HG03460 (cell line): ENCODE data around the gene PAEP.

Experiments
- ATAC-seq: cut with Tn5 transposase; IDR thresholded peaks from one replicate; pipeline ENCODE4 v1.9.1; 2021; ENCODE audit not compliant: unreplicated experiment

PAEP gene

DNA sequence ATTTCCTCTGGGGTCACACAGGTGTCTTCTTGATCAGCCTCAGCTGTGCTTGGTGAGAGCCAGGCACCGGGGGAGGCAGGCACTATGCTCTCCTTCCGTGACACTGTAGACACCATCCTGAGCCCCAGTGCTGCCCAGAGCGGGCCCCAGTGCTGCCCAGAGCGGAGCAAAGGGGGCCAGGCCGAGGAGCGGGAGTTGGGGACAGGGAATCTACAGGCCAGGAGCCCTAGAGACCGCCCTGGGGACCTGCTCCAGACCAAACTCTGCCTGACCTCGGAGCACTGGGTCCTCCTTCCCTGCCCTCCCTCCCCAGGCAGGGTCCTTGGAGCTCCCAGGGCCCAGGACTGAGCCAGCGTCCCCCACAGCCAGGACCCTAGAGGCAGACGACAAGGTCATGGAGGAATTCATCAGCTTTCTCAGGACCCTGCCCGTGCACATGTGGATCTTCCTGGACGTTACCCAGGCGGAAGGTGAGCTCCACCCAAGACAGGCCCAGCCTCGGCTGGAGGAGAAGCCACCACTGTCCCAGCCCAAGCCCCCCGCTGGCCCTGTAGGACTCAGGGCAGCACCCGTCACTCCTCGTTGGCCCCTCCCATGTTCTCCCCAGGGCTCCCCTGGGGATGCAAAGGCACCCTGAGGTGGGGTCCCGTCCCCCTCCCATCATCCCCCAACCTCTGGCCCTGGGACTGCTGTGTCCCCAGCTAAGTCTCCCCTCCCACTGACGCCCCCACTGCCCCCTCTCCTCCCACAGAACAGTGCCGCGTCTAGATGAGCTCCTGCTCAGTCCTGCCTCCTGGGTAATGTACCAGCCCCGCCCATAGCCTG is 30.2 kb downstream of the PAEP start:
- no peak for ATAC-seq

DNA sequence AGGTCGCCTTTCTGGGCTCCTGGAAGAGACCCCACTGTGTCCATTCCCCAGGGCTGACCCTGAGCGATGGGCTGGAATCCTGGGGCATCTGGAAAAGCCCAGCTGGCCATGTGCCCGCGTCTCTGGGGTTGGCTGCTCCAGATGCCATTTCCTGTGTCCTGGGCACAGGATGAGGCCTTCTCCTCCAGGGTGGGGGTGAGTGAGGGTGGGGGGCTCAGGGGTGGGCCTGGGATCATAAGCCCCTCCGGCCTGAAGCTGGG is 30.7 kb downstream of the PAEP start:
- no peak for ATAC-seq

DNA sequence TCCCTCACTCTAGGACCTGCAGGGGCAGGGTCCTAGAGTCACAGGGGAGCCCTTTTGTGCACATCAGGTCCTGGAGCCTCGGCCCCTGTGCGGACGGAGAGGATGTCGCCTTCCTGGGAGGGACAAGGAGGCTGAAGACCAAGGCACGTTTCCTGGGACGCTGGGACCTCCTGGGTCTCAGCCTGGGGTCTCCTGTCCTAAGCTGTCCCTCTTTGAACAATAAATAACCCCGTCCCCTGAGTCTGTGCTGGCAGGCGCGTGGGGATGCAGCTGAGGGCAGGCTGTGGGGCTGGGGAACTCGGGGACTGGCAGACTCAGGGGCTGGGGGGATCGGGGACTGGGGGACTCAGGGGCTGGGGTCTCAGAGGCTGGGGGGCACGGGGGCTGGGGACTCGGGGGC is 31.1 kb downstream of the PAEP start:
- no peak for ATAC-seq

DNA sequence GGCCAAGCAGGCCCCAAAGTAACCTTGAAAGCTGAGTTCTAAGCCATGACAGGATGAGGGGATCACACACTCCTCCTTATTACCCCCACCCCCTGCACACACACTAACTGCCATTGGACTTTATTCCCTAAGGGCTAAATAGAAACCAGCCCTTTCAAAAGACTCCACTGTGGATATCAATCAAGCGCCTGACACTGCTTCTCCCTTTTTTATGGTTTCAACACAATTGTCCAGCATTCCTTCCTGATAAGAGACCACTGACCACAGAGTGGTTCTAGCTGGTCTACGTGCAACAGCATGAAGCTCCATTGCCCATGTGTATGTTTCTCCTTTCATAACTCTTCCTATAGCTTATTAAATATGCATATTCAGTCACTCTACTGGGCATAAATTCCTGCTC is 34.7 kb downstream of the PAEP start:
- ATAC-seq = no peak

DNA sequence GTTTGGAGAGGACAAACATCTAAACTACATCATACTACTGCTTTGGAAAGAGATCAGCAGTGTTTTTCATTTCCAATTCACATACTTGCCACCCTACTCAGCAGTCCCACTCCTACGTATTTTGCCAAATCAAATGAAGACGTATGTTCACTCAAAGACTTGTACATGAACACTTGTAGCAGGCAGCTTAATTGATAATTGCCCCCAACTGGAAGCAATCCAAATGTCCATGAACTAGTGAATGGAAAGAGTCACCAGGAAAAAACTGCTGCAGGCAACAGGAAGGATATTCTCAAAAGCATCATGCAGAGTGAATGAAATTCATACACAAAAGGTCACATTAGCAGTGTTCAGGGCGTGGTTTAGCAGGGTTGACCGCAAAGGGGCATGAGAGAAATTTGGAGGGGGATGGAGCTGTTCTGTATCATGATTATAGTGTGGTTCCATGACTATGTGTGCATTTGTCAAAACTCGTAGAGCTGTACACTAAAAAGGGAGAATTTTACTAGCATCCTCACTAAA is 38.8 kb downstream of the PAEP start:
- no peak for ATAC-seq

DNA sequence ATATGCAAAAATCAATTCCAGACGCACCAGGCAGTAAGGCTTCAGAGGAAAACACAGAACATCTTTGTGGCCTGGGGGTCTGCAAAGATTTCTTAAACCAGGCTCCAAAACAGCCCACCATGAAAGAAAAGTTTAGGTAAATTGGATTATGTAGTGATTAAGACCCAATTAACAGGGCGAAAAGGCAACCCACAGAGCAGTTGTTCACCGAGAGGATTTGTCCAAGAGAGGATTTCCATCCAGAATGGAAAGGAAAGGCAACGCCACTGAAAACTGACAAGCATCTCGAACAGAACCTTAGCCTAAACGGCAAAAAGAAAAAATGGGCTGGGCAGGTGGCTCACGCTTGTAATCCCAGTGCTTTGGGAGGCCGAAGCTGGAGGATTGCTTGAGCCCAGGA is 40.4 kb downstream of the PAEP start:
- no peak for ATAC-seq

DNA sequence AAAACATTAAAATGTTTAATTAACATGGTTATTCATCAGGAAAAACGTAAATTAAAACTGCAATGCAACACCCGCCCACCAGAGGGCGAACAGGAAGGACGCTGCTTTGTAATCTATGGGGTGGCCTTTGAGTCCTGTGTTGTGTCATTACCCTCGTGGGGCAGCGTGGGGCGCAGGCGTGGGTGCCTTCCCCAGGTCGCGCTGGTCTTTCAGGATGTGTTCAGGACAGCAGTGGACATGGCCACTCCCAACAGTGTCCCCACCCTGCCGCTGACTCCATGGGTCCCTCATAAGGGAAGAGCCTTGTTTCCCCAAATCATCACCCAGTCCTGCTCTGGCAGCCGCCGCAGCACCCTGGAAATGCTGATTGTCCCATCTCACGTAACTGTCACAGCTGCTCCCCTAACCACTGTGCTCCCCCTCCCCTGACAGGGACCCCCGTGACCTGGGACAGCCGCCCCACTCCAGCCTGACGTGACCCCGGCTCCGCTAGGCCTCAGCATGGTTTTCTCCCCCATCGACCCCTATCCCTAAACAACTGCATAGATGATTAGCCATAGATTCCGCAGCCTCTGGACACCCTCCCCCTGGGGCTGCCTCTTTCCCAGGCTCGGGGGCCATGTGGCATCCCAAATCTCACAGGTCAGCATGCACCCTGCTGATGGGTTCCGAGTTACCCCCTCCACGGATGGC is 41.4 kb downstream of the PAEP start:
- ATAC-seq = no peak

DNA sequence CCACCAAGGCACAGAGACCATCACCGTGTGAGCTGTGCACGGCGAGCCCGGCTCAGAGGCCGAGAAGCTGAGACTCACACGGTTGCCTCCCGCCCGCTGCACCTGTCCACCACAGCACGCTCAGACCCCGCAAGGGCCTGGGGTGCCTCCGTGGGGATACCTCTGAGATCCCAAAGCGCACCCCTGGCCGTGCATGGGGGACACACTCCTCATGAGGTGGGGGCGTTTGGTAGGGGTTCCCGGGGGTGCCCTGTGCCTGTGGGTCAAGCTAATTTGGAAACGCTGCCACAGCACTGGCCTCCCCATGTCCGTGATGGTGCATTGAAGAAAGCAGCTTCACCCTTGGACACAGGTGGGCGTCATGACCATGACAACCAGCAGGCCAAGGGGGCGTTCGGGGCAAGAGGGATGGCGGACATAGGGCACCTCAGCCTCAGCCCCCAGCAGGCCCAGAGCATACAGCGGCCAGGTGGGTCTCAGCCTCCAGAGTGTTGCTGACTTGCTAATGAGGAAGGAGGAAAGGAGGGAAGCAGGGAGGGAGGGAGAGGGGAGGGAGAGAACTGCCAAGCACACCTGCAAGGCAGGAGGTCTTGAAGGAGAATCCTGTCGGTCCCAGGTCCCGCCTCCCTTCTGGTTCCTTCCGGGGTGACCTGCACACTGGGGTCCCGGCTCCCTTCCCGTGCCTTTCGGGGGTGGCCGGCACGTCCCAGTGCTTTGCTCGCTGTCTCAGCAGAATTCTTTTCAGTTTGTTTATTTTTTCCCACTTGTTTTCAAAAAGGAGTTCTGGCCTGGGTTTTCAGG is 43.1 kb downstream of the PAEP start:
- no peak for ATAC-seq

DNA sequence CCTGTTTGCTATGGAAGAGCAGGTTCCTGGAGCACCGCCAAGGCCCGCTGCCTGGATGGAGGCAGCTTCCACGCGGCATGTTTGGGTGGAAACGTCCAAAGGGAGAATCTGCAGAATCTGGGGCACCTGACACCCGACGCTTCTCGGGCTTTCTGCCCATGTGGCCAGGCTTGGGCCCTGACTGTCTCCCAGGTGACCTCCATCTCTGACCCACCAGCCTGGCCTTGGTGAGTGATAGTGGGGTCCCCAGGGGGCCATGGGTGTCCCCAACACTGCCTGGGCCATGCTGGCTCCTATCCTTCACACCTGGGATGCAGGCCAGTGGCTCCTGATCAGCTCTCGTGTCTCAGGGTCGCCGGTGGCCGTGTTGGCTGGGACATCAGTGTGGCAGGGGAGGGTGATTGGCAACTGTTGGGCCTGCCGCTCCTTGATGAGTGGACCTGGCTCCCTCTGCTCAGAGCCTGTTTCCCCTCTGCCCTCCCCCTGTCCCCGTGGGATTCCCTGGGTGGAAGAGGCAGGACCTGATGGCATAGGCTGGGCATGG is 43.8 kb downstream of the PAEP start:
- ATAC-seq = no peak

DNA sequence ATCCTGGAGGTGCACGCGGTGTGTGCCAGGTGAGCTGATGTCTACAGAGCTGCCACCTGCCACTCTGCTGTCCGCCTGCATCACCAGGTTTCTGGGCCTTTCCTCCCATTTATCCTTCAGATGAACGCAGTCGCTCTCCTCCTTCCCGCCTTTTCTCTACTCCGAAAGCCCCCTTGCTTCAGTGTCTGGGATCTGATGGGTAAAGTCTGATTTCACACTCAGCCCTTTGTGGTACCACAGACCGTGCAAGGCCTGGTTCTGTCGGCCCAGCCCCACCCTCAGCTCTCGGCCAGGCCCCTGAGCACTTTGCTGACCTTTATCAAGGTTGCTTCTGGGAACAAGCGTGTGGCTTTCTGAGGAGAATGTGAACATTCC is 45.3 kb downstream of the PAEP start:
- ATAC-seq = no peak

DNA sequence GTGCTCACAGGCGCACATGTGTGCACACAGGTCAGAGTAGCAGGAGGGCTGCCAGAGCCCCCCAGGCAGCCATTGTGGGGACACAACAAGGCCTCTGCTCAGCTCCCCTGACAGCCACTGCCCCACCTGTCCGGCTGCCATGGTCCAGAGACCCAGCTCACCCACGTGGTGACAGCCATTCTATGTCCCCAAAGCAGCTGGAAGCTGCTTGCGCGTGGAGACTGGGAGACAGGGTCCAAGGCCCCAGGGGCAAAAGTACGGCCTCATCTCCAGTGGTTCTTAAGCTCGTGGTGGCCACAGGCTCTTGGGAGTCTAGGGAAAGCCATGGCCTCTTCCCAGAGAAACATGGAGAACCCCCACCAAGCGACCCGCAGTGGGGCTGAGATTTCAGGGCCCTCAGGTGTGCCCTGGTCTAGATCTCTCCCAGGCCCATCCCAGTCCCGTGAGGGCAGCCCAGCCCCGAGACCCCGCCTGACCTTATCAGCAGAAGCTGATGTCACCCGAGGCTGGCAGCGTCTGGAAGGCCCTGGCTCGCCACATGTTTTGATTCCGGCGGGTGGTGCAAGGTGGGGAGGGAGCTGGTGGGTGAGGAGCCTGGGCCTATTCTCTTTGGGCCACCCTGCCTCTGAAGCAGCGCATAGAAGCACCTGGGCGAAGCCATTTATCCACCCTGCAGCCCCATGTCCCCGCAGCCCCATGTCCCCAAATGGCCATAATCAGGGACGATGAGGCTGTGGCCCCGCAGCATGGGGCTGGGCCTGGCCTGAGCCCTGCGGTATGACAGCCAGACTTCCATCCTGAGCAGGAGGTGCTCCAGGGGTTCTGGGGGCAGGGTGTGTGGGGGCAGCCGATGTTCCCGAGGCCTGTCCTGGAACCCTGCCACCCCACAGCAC is 46.1 kb downstream of the PAEP start:
- no peak for ATAC-seq

DNA sequence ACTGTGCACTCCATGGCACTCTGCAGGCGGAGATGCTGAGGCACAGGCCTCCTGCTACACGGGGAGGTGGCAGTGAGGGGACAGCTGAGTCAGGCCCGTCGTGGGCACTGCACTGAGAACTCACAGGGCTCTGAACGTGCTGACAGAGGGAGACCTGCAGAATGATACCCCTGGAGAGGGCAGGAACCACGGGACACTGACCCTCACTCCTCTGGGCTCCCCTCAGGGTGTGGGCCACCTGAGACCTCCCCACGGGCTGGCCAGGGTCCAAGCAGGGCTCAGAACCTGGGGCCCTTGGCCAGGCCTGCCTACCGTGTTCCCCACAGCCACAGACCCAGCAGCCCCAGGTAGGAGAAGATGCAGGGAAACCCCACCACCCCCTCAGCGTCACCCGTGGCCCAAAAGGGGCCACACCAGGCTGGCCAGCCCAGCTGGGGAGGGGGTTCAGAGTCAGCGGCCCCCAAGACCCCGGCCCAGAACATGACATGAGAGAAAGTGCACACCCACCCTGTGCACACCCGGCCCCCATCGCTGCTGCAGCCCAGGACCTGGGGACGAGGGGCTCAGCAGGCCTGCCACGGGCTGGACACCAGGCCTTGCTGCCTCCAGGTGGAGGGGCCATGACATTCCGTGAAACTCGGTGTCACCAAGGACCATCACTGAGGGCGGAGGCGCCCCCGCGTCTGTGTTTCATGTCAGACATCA is 46.9 kb downstream of the PAEP start:
- no peak for ATAC-seq

DNA sequence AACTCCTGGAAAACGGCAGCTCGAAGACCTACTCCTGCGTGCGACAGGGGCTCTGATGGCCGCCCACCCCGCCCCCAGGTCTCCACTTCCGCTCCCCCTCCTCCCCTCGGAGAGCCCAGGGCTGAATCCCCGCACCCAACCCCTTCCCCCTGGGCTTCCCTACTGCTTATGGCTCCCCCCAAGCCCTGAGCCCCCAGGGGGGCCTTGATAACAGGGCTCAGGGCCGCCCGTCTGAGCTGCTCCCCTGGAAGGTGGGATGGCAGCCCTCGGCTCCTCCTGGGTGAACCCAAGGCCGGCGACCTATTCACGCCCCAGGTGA is 47.4 kb downstream of the PAEP start:
- ATAC-seq = no peak

DNA sequence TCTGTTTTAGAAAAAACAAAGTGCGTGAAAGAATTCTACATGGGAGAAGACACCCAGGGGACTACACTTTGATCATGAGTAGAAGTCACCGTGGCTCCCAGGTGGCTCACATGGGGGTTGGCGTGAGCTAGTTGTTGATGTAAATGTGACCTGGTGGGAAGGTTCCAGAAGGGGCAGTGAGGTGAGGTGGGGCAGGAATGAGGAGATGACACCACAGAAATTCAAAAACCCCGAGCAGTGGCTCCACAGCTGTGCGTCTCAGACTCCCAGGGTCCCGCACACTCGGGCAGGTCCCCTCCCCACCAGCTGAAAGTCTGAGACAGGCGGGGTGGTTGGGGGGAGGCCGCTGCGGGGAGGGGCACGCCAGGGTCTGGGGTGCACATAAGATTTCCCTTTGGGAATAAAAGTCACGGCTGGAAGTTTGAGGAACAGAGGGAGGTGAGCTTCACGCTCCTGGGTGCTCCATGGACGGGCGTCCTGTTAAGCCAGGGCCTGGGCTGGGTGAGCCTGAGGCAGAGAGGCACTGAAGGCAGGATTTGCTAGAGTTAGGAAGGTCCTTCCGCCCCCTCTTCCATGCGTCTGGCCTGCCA is 47.9 kb downstream of the PAEP start:
- ATAC-seq = no peak

DNA sequence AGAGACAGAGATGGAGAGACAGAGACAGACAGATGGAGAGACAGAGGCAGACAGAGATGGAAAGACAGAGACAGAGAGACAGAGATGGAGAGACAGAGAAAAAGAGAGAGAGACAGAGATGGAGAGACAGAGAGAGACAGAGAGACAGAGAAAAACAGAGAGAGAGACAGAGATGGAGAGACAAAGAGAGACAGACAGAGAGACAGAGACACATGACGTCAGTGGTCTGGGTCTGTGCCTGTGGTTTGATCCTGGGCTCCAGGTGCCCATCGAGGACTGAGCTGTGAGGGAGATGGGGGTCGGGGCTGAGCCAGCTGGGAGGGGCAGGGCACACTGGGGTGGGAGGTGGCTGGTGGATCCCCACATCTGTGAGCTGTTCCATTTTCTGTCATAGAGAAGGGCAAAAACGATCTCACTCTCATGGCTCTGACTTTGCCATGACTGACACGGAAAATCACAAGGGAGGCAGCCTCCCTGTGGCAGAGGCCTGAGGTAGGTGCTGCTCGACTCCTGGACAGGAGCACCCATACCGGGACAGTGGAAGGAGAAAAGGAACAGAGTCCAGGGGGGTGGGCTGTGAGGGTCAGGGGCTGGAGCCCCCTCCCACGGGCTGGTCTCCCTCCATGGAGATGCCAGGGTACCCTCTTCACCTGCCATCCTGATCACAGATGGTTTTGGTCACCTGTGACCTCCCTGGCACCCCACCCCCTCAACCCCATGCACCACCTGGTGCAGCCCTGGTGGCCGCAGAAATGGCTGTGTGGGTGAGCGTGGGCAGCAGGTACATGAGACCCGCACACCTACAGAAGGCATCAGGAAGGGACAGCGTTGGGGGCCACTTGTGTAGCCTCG is 49.0 kb downstream of the PAEP start:
- no peak for ATAC-seq

DNA sequence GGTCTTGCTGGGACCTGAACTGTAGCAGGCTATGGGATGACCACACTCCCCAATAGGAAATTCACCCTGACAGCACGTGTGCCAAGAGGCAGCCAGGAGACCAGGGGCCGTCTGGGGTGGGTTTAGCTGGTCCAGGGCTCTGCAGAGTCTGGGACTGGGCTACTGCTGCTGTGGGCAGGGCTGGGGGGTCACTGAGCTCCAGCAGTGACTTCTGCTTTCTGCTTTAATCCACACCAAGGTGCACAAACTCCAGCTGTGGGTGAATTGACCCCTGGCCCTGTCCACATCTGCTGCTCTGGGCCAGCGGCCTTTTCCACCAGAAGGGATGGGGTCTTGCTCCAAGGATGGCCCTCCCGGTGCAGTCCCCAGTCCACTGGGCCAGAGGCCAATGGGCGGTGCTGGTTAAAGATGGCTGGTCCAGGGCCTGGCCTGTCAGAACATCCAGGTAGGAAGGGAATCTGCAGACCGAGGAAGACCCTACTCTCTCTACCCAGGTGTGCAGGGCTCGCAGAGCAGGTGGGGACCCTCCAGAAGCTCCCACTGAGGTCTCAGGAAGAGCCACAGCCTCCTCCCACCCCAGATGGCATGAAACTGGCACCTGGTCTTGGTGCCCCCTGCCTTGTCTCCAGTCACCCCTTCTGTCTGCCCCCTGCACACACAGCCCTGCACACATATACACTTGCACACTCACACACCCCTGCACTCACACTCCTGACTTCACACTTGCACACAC is 49.8 kb downstream of the PAEP start:
- ATAC-seq = no peak

DNA sequence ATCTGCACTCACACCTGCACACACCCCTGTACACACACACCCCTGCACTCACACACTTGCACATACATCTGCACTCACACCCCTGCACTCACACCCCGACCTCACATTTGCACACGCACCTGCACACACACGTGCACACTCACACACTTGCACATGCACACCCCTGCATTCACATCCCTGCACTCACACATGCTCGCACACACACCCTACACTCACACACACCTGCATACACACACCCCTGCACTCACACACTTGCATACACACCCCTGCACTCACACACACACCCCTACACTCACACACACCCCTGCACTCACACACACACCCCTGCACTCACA is 50.3 kb downstream of the PAEP start:
- ATAC-seq = no peak

DNA sequence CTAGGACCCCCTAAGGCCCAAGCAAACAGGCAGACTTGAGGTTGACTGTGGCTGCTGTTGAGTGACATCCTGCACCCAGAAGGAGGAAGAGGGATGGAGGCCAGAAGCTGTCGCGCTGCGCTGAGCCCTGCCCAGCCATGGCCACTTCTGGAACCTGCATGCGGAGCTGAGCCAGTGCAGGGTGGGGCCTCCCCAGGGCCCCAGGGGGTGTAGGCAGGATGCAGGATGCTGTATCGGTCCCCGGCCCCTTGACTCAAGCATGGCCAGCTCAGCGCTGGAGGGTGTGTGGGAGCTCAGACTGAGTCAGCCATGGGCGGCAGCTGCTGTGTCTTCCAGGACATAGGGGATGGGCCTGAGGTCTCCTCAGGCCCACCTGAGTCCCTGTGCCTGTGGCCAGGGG is 50.9 kb downstream of the PAEP start:
- ATAC-seq = no peak
